ENCODE data around the gene CDKN1A.
"Not testable (repeated sequence)": the region's sequence is repeated elsewhere in the genome, so short reads cannot be mapped to it uniquely, and the experiment has no call there.

Gene CDKN1A

DNA sequence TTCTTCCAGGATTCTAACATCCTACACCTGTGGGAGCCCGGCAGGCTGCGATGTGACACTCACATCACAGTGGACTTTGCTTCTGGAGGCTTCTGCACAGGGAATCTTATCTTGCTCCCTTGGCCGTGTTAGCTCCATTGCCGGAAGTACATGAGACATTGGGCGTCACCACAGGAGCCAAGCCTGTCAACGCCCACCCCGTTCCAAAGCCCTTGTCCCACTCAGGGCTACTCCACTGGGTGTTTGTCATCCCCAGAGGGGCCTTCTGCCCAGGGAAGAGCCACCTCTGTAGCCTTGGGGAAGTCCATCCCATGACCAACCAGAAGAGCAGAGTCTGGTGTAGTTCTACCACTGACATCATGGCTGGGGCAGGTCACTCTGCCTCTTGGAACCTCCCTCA, 20.8 kb downstream of the CDKN1A start:
- FAIRE-seq = no peak

DNA sequence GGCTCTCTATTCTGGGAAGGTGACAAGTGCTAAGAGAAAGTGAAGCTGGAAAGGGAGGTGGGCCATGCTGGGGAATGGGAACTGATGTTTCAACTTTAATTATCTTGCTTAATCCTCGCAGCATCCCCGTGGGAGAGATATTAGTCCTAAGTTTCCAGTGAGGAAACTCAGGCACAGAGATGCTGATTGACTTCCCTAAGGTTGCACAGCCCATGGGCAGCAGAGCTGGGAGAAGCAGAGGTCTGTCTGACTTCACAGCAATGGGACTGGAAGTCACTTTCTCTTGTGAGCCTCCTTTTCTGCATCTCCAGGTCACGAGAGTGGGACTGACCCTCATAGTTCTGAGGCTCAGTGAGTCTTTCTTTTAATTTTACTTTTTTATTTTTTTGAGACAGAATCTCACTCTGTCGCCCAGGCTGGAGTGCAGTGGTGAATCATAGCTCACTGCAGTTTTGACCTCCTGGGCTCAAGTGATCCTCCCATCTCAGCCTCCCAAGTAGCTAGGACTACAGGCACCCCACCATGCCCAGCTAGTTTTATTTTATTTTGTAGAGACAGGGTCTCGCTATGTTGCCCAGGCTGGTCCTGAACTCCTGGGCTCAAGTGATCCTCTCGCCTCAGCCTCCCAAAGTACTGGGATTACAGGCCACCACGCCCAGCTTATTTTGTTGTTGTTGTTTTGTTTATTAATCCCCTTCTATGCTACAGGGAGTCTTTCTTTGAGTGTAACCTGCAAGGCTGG, 21.7 kb downstream of the CDKN1A start:
- no peak for FAIRE-seq

DNA sequence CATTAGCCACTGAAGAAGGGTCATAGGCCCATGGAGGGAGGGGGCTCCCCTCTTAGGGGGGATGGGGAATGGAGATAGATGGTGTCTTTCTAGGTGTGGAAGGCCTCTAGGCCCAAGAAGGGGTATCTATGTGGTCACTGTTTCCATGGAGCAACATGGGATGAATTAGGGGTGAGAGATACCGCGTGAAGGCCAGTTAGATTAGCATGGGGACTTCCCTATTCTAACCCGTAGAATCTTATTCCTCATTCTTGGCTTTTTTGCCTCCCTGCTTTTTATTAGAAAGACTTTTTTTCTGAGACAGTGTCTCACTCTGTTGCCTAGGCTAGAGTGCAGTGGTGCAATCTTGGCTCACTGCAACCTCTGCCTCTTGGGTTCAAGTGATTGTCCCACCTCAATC, 22.3 kb downstream of the CDKN1A start:
- no peak for FAIRE-seq

DNA sequence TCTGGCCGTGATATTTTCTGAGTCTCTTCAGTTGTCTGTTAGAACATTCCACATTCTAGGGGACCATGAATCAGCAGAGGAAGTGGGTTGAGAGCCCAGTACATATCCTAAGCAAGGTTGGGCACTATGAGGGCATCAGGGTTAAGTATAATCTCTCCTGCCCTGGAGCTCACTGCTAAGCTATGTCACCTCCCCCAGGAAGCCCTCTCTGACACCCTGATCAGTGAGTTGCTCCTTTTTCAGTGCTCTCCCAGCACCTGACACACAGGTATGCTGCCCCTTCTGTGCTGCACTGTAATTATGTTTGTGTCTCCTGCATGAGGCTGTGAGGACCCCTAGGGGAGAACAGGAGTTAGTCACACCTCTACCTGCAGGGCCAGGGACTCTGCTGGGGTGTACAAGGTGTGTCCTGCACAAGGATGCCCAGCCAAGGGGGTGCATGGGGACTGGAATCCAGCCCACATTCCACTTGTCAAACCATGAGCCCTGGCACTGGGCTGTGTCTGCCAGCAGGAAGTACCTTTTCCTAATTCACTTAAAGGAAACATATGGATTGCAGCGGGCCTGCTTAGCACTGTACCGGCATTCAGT, 23.0 kb downstream of the CDKN1A start:
- no peak for FAIRE-seq

DNA sequence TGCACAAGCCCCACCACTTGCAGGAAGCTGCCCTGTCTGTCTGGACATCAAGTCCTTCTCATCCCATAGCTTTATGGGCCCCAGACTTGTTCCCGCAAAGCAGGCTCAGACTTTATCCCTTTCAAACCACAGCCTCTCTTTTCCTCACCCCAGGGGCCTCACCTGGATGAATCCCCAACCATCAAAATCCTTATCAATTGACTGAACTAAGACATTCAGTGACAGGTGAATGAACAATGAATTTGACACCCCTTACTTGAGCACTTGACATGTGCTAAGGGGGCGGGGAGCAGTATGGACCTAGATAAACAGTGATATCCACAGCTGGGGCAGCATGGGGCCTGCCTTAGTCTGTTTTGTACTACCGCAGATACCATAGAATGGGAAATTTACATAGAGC, 24.1 kb downstream of the CDKN1A start:
- FAIRE-seq = no peak

DNA sequence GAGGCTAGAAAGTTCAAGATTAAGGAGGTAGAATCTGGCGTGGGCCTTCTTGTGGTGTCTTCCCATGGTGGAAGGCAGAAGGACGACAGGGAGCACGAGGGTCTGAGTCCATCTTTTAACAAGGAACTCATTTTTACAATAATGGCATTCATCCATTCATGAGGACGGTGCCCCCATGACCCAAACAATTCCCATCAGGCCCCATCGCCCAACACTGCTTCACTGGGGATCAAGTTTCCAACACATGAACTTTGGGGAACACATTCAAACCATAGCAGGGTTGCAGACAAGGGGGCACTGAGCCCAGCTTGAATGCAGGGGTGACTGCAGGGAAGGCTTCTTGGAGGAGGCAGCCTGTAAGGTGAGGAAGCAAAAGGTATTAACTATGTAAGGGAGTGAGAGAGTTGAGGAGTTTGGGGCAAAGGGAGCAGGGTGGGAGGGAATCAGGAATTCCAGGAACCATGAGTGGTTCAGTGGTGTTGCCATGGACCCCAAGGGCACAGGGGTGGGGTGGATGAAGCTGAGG, 24.6 kb downstream of the CDKN1A start:
- FAIRE-seq = no peak

DNA sequence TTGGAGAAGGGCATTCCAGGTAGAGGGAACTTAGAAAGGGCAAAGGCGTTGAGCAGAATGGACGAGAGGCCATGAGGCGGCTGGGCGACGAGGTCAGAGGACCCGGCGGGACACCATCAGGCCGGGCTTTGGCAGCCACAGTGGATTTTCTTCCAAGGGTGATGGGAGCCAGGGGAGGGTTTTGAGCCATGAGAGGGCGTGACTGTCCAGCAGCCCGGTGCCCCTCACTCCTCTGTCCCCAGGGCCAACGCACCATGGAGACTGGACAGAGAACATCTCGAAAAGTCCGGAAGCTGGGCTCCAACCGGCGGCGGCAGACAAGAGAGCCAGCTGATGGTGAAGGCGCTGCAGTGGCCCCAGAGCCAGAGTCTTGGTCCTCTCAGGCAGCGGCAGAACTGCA, 25.5 kb downstream of the CDKN1A start:
- no peak for FAIRE-seq

DNA sequence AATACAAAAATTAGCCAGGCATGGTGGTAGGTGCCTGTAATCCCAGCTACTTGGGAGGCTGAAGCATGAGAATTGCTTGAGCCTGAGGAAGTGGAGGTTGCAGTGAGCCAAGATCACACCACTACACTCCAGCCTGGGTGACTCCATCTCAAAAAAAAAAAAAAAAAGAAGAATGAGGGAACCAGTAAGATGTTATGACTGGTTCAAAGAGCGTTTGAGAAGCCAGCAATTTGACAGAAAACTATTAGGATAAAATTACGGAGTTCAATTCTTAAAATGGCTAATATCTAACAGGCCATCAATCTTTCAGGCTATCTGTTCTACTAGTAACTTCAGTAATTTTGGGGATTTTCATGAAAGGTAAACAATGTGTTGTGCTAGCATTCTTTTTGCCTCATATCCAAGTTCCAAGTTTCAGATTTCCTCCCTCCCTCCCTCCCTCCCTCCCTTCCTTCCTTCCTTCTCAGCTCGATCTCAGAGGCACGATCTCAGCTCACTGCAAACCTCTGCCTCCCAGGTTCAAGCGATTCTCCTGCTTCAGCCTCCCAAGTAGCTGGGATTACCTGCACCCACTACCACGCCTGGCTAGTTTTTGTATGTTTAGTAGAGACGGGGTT, 26.6 kb downstream of the CDKN1A start:
- not testable (repeated sequence) for FAIRE-seq

DNA sequence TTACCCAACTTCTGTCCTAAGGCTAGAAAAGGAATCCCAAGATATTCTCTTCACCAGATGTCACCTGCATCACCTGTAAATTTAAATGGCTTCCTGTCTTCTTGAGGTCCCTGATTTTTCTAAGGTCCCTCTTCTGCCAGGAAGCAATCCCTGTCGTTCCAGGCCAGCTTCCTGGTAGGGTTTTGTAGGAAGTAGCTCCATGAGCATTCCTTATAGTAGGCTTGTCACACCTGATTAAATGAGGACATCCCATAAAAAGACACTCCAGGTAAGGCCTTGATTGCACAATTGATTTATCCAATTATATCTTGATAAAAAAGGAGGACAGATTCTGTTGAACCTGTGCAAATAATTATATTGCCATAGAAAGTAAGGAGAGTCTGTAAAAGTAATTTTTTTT, 27.8 kb downstream of the CDKN1A start:
- no peak for FAIRE-seq

DNA sequence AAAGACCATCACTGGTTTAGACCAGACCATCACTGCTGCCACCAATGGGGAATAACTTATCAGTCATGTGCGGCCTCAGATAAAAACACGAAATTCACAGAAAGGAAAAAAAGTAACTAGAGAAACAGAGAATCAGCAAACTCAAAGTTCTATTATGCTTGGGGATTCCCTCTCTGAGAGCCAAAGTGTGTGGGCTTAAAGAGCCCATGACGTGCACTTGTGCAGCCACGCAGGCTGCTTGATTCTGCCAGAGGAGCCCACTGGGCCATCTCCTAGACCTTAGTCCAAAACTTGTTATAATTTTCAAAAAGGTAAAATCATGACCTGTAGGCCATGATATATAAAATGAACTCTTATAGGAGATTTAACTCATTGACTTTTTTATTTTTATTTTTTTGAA, 34.3 kb downstream of the CDKN1A start:
- no peak for FAIRE-seq

DNA sequence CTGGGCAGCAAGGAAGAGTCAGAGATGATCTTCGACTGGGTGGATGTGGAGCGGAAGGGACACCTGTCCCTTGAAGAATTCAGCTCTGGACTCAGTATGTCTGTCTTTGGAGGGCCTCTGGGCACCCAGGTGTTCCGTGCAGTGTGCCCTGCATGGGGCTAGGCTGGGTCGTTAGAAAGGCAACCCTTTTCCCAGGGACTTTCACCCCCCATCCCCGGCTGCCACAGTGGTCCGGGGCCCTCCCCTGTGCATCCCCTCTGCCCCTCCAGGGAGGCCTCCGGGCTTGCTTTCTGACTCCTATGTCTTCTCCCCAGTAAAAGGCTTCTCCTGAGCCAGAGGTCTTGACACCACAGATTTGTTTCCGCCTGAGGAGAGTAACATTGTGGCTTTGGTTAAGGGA, 35.3 kb downstream of the CDKN1A start:
- no peak for FAIRE-seq

DNA sequence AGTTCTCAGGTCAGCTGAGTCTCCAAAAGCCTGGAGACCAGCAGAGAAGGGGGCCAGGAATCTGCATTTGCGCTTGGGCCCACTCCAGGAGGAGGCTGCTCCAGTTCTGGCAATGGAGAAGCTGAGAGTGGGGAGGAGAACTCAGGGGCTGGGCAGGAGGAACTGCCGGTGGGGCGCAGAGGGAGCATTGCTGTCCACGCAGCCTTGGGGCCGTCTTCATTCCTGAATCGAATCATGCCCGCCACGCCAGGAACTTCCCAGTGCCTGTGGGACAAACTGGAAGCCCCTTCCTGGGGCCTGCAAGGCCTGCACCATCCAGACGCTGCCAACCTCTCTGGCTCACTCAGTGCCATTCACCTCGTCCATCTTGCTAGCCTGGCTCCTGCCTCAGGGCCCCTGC, 36.0 kb downstream of the CDKN1A start:
- no peak for FAIRE-seq

DNA sequence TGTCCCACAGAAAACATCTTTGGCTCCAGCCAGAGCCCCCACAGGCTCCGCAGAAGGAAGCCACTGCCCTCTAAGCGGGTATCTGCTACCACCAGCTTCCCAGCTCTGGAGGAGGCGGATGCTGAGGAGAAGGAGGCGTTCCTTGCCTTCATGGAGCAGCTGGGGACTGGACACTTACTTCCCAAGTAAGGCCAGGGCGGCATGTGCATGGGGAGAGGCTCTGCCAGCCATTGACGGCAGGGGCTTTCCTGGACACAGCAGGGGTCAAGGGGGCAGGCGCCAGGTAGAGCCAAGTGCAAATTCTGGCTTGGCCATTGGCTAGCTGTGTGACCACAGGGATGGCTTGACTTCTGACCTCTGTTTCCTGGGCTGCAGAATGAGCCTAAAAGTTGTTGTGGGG, 37.0 kb downstream of the CDKN1A start:
- FAIRE-seq = no peak

DNA sequence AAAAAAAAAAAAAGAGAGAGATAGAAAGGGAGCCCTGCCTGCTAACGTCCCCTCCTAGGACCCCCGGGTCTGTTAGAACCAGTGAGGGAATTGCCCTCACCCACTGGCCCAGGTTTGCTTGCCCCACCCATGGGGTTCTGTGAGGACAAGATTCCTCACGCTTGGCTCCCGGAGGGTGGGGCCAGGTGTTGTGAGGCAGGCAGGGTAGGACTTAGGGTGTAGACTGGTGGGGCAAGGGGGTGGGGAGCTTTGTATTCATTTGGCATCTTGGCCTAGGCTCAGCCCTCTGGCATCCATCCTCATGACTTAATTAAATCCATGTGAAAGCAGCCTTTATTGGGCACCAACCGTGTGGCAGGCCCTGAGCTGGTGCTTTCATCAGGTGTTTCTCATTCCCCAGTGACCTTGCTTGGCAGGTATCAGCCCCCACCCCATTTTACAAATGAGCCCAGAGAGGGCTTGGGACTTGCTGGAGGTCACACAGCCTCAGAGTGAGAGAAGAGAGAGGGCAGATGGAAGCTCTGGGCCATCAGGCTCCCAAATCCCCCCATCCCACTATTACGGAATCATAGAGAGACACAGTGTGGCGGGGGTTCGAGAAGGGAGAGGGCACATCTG, 38.1 kb downstream of the CDKN1A start:
- FAIRE-seq = no peak

DNA sequence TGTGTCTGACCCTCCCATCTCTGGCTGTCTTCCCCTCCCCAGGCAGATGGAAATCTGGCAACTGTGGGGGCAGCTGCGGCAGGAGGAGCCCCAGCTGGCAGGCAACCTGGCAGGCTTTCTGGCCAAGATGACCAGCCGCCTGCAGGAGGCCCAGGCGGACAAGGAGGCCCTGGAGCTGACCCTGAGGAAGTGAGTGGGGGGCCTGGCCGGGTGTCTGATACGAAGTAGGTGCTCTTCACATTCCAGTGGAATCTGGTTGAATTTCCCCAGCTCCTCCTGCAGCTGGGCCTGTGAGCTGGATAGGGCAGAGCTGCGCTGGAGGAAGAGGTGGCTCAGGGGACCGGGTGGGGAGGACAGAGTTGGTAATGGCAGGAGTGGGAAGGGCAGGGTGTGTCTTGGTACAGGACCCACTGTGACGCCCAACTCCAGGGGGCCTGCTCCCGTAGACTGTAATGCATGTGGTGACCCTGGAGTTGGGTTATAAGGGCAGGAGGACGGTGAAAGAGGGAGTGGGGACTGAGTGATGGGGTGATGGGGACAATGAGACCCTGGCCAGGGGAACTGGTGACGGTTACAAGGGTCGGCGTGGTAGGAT, 38.8 kb downstream of the CDKN1A start:
- FAIRE-seq = no peak

DNA sequence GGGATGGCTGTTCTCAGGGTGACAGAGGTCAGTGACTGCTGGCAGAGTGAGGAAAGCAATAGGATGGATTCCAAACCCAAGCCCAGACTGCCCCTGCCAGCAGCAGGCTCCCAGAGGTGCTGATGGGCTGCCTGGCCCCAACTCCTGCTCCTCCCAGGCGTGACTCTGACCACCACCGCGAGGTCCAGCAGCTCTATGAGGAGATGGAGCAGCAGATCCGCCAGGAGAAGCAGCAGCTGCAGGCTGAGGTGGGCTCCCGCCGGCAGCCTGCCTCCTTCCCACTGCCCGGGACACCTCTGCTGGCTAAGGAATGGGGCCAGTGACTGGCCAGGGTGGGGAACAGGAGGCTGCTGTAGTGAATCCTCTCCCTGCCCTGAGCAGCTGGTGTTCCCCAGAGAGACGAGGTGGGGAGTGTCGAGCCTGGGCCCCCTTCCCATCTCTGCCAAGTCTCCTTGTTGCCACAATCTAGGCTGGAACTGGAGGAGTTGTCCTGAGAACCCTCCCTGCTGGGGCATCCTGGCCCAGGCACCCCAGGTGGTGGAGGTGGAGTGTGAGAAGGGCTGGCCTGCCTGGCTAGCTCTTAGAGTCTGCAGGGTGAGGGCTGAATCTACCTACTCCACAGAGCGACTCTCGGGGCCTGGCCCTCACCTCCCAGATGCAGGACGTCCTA, 39.5 kb downstream of the CDKN1A start:
- no peak for FAIRE-seq

DNA sequence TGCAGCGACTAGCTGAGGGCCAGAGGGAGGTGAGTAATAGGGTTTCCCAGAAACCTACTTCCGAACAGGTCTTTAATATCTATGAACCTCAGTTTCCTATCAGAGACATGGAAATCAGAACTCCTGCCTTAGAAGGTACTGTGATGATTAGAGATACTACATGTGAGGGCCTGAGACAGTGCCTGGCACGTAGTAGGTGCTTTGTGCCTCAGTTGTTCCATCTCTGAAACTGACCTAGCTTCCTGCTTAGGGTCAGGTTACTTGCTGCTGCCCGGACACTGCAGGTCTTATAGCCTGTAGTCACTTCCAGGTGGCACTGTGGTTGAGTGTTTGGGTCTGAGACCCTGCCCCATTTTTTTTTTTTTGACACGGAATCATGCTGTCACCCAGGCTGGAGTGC, 40.0 kb downstream of the CDKN1A start:
- no peak for FAIRE-seq

DNA sequence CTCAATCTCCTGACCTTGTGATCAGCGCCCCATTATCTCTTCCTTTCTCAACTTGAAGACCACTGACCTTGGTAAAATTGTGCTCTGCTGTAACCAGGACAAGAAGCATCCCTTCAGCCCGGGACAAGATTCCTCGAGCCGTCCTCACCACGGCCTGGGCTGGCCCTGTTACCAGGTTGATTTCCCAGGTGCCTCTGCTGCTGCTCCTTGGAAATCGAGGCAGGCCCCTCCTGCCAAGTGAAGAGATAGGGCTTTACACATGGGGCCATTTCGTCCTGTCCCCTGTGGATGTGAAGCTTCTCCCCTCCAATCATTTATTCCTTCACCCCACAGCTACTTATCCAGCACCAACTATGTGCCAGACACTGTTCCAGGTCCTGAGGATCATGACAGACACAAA, 40.6 kb downstream of the CDKN1A start:
- FAIRE-seq = no peak

DNA sequence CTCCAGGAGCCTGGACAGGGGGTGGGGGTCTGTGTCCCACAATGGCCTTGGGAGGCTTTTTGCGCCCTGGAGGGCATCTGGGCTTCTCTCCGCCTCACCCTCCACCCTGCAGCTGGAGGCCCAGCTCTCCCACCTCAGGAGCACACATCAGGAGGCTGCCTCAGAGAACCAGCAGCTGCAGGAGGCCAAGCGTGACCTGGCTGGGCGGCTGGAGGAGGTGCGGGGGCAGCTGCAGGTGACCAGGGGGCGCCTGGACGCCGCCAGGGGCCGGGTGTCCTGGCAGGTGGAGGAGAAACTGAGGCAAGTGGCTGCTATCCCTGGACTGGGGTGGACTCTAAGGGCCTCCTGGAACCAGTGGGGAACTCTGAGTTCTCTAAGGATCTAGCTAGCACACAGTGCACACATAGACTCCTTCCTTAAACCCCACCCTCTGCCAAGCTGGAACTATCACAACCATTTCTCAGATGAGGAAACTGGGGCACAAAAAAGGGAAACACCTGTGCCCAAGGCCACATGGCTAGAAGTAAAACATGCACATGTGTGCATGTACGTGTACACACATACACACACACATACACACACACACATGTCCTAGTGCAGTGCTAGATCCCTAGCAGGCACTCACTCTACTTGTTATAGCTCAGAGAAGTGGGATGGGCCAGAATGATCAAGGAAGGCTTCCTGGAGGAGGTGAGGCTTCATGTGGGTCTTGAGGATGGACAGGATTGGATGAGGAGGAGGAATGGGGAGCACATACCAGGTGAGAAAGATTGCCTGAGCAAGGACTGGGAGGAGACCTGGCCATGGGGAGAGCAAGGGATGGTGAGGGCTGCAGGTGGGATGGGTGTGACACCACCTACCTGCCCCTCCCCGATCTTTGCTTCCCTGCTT, 42.0 kb downstream of the CDKN1A start:
- no peak for FAIRE-seq

DNA sequence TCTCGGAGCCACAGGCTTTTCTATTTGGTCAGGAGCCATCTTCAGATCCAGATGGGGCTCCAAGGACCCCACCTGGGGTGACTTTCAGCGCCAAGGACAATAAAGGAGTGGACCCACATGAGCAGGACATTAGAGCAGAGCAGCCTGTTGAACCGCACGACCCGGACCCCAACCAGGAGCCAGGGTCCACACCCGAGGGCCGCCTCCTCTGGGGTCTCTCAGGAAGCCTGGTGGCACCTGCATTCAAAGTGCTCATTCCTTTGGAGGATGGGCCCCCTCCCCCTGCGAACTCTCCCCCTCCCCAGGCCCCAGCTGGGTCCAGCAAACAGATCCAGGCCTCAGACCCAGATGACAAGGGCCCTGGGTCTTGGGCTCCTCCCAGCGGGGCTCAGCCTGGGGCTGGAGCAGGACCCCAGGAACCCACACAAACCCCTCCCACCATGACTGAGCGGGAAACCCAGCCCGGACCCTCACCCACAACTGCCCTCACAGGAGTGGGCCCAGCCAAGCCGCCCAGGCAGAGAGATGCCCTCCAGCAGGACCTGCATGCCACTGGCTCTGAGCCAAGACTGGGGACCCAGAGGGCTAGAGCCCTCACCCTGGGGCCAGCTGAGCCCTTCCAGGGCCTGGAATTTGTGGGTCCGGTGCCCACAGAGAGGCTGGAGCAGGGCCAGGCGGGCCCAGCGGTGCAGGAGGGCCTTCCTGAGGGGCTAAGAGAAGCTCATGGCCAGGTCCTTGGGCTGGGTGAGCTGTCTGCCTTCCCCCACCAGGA, 43.0 kb downstream of the CDKN1A start:
- no peak for FAIRE-seq

DNA sequence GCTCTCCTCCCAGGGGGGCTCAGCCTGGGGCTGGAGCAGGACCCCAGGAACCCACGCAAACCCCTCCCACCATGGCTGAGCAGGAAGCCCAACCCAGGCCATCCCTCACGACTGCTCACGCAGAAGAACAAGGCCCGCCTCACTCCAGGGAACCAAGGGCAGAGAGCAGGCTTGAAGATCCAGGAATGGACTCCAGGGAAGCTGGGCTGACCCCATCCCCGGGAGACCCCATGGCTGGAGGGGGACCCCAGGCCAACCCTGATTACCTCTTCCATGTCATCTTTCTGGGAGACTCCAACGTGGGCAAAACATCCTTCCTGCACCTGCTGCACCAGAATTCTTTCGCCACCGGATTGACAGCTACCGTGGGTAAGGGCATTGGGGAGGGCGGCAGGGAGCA, 43.9 kb downstream of the CDKN1A start:
- no peak for FAIRE-seq
